H9 (cell line): ENCODE data around the gene AARSD1. TPM values are rescaled to one million over a fixed set of nuclear protein-coding genes. Genes with fewer than 3 reads are reported as not detected.

Source experiments
- DNase-seq: peaks from one replicate; pipeline ENCODE4 v3.0.0-alpha.2; 2017
- H2AFZ ChIP-seq: one replicate; pipeline ENCODE4 v1.6.1; 2013; ENCODE audit warnings: mild to moderate bottlenecking, low read length, control low read depth, moderate library complexity
- H2AK5ac ChIP-seq: 2 replicates; pipeline ENCODE4 v1.6.1; 2013; ENCODE audit warnings: low read length, control low read depth, mixed read lengths; ENCODE audit not compliant: insufficient read length
- H2BK120ac ChIP-seq: one replicate; pipeline ENCODE4 v1.6.1; 2013; ENCODE audit warnings: low read depth, mild to moderate bottlenecking, low read length, control low read depth, inconsistent platforms; ENCODE audit not compliant: poor library complexity, severe bottlenecking
- H2BK12ac ChIP-seq: 2 replicates; pipeline ENCODE4 v1.6.1; 2013; ENCODE audit warnings: low read length, control low read depth, mixed read lengths, low read depth; ENCODE audit not compliant: insufficient read length
- H2BK15ac ChIP-seq: 2 replicates; pipeline ENCODE4 v1.6.1; 2013; ENCODE audit warnings: low read depth, low read length, control low read depth
- H2BK20ac ChIP-seq: one replicate; pipeline ENCODE4 v1.6.1; 2013; ENCODE audit warnings: low read depth, mild to moderate bottlenecking, low read length, control low read depth, inconsistent platforms; ENCODE audit not compliant: poor library complexity, severe bottlenecking
- H2BK5ac ChIP-seq: 2 replicates; pipeline ENCODE4 v1.6.1; 2013; ENCODE audit warnings: low read length, control low read depth, mixed read lengths; ENCODE audit not compliant: insufficient read length
- H3K14ac ChIP-seq: 2 replicates; pipeline ENCODE4 v1.6.1; 2013; ENCODE audit warnings: low read length, control low read depth; ENCODE audit not compliant: insufficient read depth
- H3K18ac ChIP-seq: 2 replicates; pipeline ENCODE4 v1.6.1; 2013; ENCODE audit warnings: low read depth, mild to moderate bottlenecking, mixed read lengths, low read length, control low read depth; ENCODE audit not compliant: insufficient read length
- H3K23ac ChIP-seq: 2 replicates; pipeline ENCODE4 v1.6.1; 2013; ENCODE audit warnings: low read length, control low read depth, mixed read lengths, low read depth; ENCODE audit not compliant: insufficient read length
- H3K23me2 ChIP-seq: 2 replicates; pipeline ENCODE4 v1.6.1; 2013; ENCODE audit warnings: low read depth, mild to moderate bottlenecking, mixed read lengths, low read length, control low read depth; ENCODE audit not compliant: insufficient read length, poor library complexity, severe bottlenecking
- H3K27ac ChIP-seq: 2 replicates; pipeline ENCODE4 v1.5.1; 2013; ENCODE audit warnings: low read length, control low read depth, mixed read lengths, low read depth; ENCODE audit not compliant: insufficient read length
- H3K27me3 ChIP-seq: 2 replicates; pipeline ENCODE4 v1.6.1; 2013; ENCODE audit warnings: low read length, control low read depth, inconsistent platforms; ENCODE audit not compliant: insufficient read depth
- H3K4ac ChIP-seq: 2 replicates; pipeline ENCODE4 v1.6.1; 2013; ENCODE audit warnings: low read depth, mild to moderate bottlenecking, control low read depth, inconsistent platforms, low read length, moderate library complexity
- H3K4me1 ChIP-seq: 2 replicates; pipeline ENCODE4 v1.6.1; 2013; ENCODE audit warnings: low read length, control low read depth, inconsistent platforms; ENCODE audit not compliant: insufficient read depth
- H3K4me2 ChIP-seq: 2 replicates; pipeline ENCODE4 v1.6.1; 2013; ENCODE audit warnings: low read length, control low read depth, mixed read lengths; ENCODE audit not compliant: insufficient read length, insufficient read depth
- H3K56ac ChIP-seq: 2 replicates; pipeline ENCODE4 v1.6.1; 2013; ENCODE audit warnings: low read depth, mild to moderate bottlenecking, mixed read lengths, low read length, control low read depth; ENCODE audit not compliant: insufficient read length
- H3K79me1 ChIP-seq: 2 replicates; pipeline ENCODE4 v1.6.1; 2013; ENCODE audit warnings: low read depth, mild to moderate bottlenecking, moderate library complexity, low read length, control low read depth, inconsistent platforms; ENCODE audit not compliant: insufficient read depth, poor library complexity, severe bottlenecking
- H3K79me2 ChIP-seq: 2 replicates; pipeline ENCODE4 v1.6.1; 2013; ENCODE audit warnings: low read length, control low read depth, inconsistent platforms; ENCODE audit not compliant: insufficient read depth
- H3K9ac ChIP-seq: 2 replicates; pipeline ENCODE4 v1.6.1; 2013; ENCODE audit warnings: low read length, control low read depth, mixed read lengths; ENCODE audit not compliant: insufficient read length; ENCODE audit errors: extremely low read depth
- H3K9me3 ChIP-seq: one replicate; pipeline ENCODE4 v1.6.1; 2013; ENCODE audit warnings: low read depth, low read length, inconsistent platforms; ENCODE audit not compliant: control insufficient read depth
- H3T11ph ChIP-seq: one replicate; pipeline ENCODE4 v1.6.1; 2013; ENCODE audit warnings: mild to moderate bottlenecking, low read length, control low read depth, inconsistent platforms
- H4K20me1 ChIP-seq: one replicate; pipeline ENCODE4 v1.6.1; 2013; ENCODE audit not compliant: control insufficient read depth, insufficient read length, insufficient read depth
- H4K5ac ChIP-seq: 2 replicates; pipeline ENCODE4 v1.6.1; 2013; ENCODE audit warnings: low read depth, mild to moderate bottlenecking, mixed read lengths, low read length, control low read depth; ENCODE audit not compliant: insufficient read length
- H4K8ac ChIP-seq: replicated peaks from 2 replicates; pipeline ENCODE4 v1.6.1; 2013; ENCODE audit warnings: low read length, control low read depth, mixed read lengths, low read depth; ENCODE audit not compliant: insufficient read length
- H4K91ac ChIP-seq: 2 replicates; pipeline ENCODE4 v1.6.1; 2013; ENCODE audit warnings: low read depth, mild to moderate bottlenecking, moderate library complexity, mixed read lengths, low read length, control low read depth; ENCODE audit not compliant: insufficient read length
- H3K27ac Mint-ChIP-seq, 3 experiments: 2 replicates in 2 of 3; 3 replicates in 1 of 3; pipeline ENCODE4 v1.8.0; 2020 to 2021; ENCODE audit warnings: mixed read lengths in 3 of 3, mild to moderate bottlenecking in 1 of 3, moderate library complexity in 1 of 3
- H3K27me3 Mint-ChIP-seq: 2 replicates; pipeline ENCODE4 v1.8.0; 2021; ENCODE audit warnings: low read depth, mild to moderate bottlenecking, moderate library complexity, mixed read lengths
- H3K36me3 Mint-ChIP-seq, 3 experiments: 2 replicates in 2 of 3; 3 replicates in 1 of 3; pipeline ENCODE4 v1.8.0; 2020 to 2021; ENCODE audit warnings: low read depth in 3 of 3, mixed read lengths in 3 of 3; ENCODE audit not compliant: insufficient read depth in 1 of 3
- H3K4me1 Mint-ChIP-seq, 2 experiments: 2 replicates each; pipeline ENCODE4 v1.8.0; 2020; ENCODE audit warnings: mixed read lengths in 2 of 2
- H3K4me3 Mint-ChIP-seq, 2 experiments: 2 replicates in 1 of 2; 3 replicates in 1 of 2; pipeline ENCODE4 v1.8.0; 2020 to 2021; ENCODE audit warnings: mild to moderate bottlenecking in 2 of 2, mixed read lengths in 2 of 2, moderate library complexity in 1 of 2
- H3K9me3 Mint-ChIP-seq, 2 experiments: 2 replicates in 1 of 2; 3 replicates in 1 of 2; pipeline ENCODE4 v1.8.0; 2020; ENCODE audit warnings: mild to moderate bottlenecking in 2 of 2, mixed read lengths in 2 of 2, moderate library complexity in 1 of 2
- CTCF ChIP-seq: fragments of 200-600 bp; sonication (generic); conservative IDR thresholded peaks from 3 replicates; pipeline ENCODE4 v1.8.0; 2021; ENCODE audit warnings: antibody characterized with exemption, mild to moderate bottlenecking
- WGBS: extraction: QIAGEN DNeasy Blood & Tissue Kit; methylation state at CpG from one replicate; pipeline ENCODE4 v1.1.7; 2013; ENCODE audit warnings: missing lambda C conversion rate, low lambda C conversion rate, mixed read lengths; ENCODE audit not compliant: insufficient read length; ENCODE audit errors: extremely low coverage; 5-methylcytosine and 5-hydroxymethylcytosine counted together
- total RNA-seq: library from RNA; stranded (reverse); gene quantifications from 2 replicates; pipeline ENCODE4 v1.2.1, GENCODE V29; 2021

Gene AARSD1
- total RNA-seq, 1 experiment from 2014 or later: 68.7 TPM

- H3K4me3 Mint-ChIP-seq: no peak overlapping the region; a peak in 1 of 5 replicates
These were observed 25.7 kb upstream of the AARSD1 start for GRCh38 chr17:42989726-42990652.

More at GRCh38 chr17:42989726-42990652, 25.7 kb upstream of the AARSD1 start:
- H3K79me1 ChIP-seq: no peaks in the 10 kb centered on the region
- H3K27me3 ChIP-seq: no peaks in the 10 kb centered on the region
- peaks cover 2% of the 10 kb centered on the region for H4K20me1 ChIP-seq
- H3K56ac ChIP-seq: no peak overlapping the region
- no peaks in the 10 kb centered on the region for H3K79me2 ChIP-seq
- no peak for TF ChIP-seq CTCF
- no peak overlapping the region for H3K14ac ChIP-seq
- no peak overlapping the region for H2BK120ac ChIP-seq
- no peaks in the 10 kb centered on the region for H3K4me1 ChIP-seq
- H3K4me2 ChIP-seq: no peak overlapping the region
- H2AK5ac ChIP-seq: no peak overlapping the region
- H3T11ph ChIP-seq: no peak overlapping the region
- no peak overlapping the region for H3K4ac ChIP-seq
- H3K27ac ChIP-seq: no peak overlapping the region
- Mint-ChIP-seq H3K9me3 (no peaks in the 10 kb centered on the region), H3K36me3 (peaks cover 33 to 77% (median 74%) of the 10 kb centered on the region in 3 experiments; a peak in 6 of 7 replicates), H3K27ac (peak overlapping the region in 1 of 3 experiments; percentile 22; a peak in 1 of 7 replicates), H3K4me1 (no peaks in the 10 kb centered on the region), H3K27me3 (no peaks in the 10 kb centered on the region)
- no peak overlapping the region for H4K91ac ChIP-seq
- no peaks in the 10 kb centered on the region for H3K23me2 ChIP-seq
- no peaks in the 10 kb centered on the region for H3K9me3 ChIP-seq
- WGBS: no CpG with 5 or more reads among the region's 6 CpGs
- no peak overlapping the region for H4K5ac ChIP-seq
- H3K18ac ChIP-seq: no peak overlapping the region
- H2BK5ac ChIP-seq: no peak overlapping the region
- no peak overlapping the region for H2BK12ac ChIP-seq
- no peak overlapping the region for H2AFZ ChIP-seq
- no peak overlapping the region for H2BK20ac ChIP-seq
- no peak overlapping the region for H2BK15ac ChIP-seq
- H3K23ac ChIP-seq: no peak overlapping the region
- no peak overlapping the region for H3K9ac ChIP-seq
- no peak overlapping the region for H4K8ac ChIP-seq
- DNase-seq: no peak
